CD4-positive, alpha-beta T cell treated with Interleukin-6 for 4 hours (primary cell): ENCODE measurements around the gene NRF1.

Experiments
- DNase-seq: peaks from one replicate; pipeline ENCODE4 v3.0.0-alpha.2; 2020; ENCODE audit warnings: mixed read lengths

The NRF1 gene

GRCh38 chr7:129772646-129773280, 161.2 kb downstream of the NRF1 start:
- no peak for DNase-seq

- no peak for DNase-seq
Observed at GRCh38 chr7:129773328-129773731, 161.8 kb downstream of the NRF1 start.

GRCh38 chr7:129773871-129774270, 162.4 kb downstream of the NRF1 start:
- no peak for DNase-seq

- DNase-seq = no peak
Observed at GRCh38 chr7:129774359-129774758, 162.8 kb downstream of the NRF1 start.

GRCh38 chr7:129774871-129775694, 163.6 kb downstream of the NRF1 start:
- no peak for DNase-seq

GRCh38 chr7:129775695-129776361, 164.3 kb downstream of the NRF1 start:
- no peak for DNase-seq

GRCh38 chr7:129776362-129776722, 164.8 kb downstream of the NRF1 start:
- no peak for DNase-seq

- DNase-seq = no peak
Observed at GRCh38 chr7:129777195-129777844, 165.8 kb downstream of the NRF1 start.

- DNase-seq = no peak
Observed at GRCh38 chr7:129777993-129778769, 166.7 kb downstream of the NRF1 start.

- DNase-seq = no peak
Observed at GRCh38 chr7:129778770-129779601, 167.5 kb downstream of the NRF1 start.

GRCh38 chr7:129779602-129780256, 168.2 kb downstream of the NRF1 start:
- DNase-seq = peak; percentile 39

GRCh38 chr7:129780257-129780973, 168.9 kb downstream of the NRF1 start:
- peak; percentile 81 for DNase-seq

- peak; percentile 22 for DNase-seq
Observed at GRCh38 chr7:129780974-129781927, 169.7 kb downstream of the NRF1 start.

- peak; percentile 33 for DNase-seq
Observed at GRCh38 chr7:129781928-129782817, 170.7 kb downstream of the NRF1 start.

GRCh38 chr7:129782818-129783583, 171.5 kb downstream of the NRF1 start:
- no peak for DNase-seq

- no peak for DNase-seq
Observed at GRCh38 chr7:129783584-129783919, 172.0 kb downstream of the NRF1 start.

- DNase-seq = no peak
Observed at GRCh38 chr7:129784437-129784782, 172.9 kb downstream of the NRF1 start.
